Activated naive CD4-positive, alpha-beta T cell (primary cell): Measurements from ENCODE around the gene ALKBH2.
"Not testable (repeated sequence)": the region's sequence is repeated elsewhere in the genome, so short reads cannot be mapped to it uniquely, and the experiment has no call there.

ENCODE experiments used
- DNase-seq, 4 experiments: peaks; one replicate each; lab custom pipeline; 2025; lab: John Stamatoyannopoulos, UW

The ALKBH2 gene

DNA sequence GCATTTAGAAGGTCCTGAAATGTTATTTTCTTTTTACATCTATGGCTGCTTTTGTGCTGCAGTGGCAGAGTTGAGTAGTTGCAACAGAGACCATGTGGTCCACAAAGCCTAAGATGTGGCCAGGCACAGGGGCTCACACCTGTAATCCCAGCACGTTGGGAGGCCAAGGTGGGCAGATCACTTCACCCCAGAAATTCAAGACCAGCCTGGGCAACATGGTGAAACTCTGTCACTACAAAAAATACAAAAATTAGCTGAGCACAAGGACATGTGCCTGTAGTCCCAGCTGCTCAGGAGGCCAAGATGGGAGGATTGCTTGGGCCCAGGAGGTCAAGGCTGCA, 27.4 kb downstream of the ALKBH2 start:
- DNase-seq = no peak

GRCh38 chr12:109065154-109065852, 28.0 kb downstream of the ALKBH2 start:
- DNase-seq = no peak

DNA sequence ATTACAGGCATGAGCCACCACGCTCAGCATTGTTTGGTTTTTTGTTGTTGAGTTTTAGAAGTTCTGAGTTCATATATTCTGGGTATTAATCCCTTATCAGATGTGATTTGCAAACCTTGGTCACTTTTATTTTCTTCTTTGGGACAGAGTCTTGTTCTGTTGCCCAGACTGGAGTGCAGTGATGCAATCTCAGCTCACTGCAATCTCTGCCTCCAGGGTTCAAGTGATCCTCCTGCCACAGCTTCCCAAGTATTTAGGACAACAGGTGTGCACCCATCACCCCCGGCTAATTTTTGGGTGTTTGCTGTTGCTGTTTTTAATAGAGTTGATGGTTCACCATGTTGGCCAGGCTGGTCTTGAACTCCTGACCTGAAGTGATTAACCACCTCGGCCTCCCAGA, 29.1 kb downstream of the ALKBH2 start:
- no peak for DNase-seq

GRCh38 chr12:109058773-109059172, 34.5 kb downstream of the ALKBH2 start:
- DNase-seq = no peak

DNA sequence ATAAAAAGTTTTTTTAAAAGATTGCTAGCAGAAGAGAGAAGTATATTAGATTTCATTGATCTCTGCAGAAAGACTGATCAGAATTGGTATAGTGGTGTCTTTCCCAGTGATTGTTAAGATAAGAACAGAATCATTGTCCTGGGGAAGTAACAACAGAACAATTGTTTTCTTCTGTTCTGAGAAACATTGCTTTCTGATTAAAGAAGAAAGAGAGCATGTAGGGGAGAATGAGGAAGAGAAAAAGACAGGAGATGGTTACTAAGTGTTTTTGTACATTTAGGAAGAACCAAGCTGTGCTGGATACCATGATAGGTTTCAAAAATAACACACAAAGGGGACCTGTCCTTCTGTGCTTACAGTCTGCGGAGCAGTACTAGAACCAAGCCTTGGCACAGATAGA, 35.9 kb downstream of the ALKBH2 start:
- DNase-seq = no peak

DNA sequence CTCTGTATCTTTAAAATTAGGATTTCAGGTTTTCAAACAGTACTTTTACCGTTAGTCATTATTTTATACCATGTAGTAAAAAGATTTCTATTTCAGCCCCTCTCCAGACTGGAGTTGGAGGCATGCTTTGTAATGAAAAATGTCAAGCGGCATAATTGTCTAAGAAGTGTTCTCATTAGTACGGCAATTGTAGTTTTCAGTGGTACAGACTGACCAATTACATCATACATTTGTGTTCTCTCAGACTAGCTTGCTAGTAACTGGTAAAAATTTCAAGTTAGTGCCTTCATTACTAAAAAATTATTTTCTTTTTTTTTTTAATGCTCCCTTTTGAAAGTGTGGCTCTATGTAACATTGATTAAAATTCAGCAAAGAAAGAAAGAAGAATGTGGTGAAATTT, 36.4 kb downstream of the ALKBH2 start:
- no peak for DNase-seq

GRCh38 chr12:109054520-109054919, 38.8 kb downstream of the ALKBH2 start:
- DNase-seq = no peak

DNA sequence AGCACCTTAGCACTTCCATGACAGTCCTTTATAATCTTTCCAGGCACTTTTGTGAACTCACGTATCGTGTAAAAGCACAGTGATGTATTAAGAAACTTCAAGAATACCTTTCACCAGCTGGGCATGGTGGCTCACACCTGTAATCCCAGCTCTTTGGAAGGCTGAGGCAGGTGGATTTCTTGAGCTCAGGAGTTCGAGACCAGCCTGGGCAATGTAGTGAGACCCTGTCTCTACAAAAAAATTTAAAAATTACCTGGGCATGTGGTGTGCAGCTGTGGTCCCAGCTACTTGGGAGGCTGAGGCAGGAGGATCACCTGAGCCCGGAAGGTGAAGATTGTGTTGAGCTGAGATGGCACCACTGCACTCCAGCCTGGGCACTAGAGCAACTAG, 39.2 kb downstream of the ALKBH2 start:
- not testable (repeated sequence) for DNase-seq

DNA sequence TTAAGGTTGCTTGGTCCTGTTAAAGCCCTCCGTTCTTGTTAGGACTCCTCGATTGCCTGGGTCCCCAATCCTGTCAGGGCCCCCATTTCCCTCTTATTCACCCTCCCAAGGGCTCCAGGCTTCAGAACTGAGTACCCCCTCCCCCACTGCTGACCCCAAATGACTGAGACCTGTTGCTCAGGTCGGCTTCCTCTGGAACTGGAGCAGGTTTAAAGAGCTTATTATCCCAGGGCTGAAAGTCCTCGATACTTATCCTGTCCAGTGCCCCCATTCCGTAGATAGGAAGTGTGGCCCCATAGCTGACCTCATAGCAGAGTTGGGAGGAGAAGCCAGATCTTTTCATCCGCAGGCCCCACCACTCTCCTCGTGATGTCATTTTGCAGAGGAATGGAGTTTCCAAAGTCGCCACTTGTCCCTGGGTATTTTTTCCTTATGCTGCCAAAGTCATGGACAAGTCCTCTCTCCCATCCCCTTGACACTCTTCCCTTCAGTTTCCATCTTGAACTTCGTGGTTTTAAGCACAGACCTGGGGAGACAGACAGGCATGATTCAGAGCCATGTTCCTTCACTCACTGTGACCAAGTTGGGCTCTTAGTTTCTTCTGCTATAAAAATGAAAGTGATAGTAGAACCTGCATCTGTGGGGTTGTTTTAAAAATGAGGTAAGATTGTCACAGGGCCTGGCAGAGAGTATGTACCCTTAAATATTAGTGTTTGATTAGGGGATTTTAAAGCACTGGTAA, 39.7 kb downstream of the ALKBH2 start:
- DNase-seq = no peak

- DNase-seq = peak; percentile 50 to 77 (median 66)
Observed at GRCh38 chr12:109052414-109053323, 40.6 kb downstream of the ALKBH2 start, which contains the start of gene USP30. USP30 (plus strand) TSS chr12:109052576; CDS start chr12:109052679, 103 bp downstream.

DNA sequence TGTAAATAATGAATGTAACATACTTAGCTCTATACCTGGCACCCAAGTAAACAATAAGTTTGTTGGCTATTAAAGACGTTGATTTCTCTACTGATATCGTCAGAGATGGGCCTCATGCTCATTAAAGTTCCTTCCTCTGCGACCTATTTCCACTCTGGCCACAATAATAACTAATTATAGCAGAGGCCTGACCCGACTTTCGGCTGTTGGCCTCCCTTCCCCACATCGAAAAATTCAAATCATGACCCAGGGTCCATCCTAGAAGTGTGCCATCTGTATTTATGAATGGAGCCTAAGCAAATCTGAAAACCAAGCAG, 41.2 kb downstream of the ALKBH2 start:
- DNase-seq = no peak

GRCh38 chr12:109049794-109050193, 43.5 kb downstream of the ALKBH2 start:
- DNase-seq = not testable (repeated sequence)

GRCh38 chr12:109048706-109049105, 44.6 kb downstream of the ALKBH2 start:
- DNase-seq = not testable (repeated sequence)

GRCh38 chr12:109047081-109047805, 46.0 kb downstream of the ALKBH2 start:
- DNase-seq = no peak

GRCh38 chr12:109044241-109044640, 49.0 kb downstream of the ALKBH2 start:
- no peak for DNase-seq
